HepG2 (cell line): ENCODE data around the gene CPAMD8. TPM values are rescaled to one million over a fixed set of nuclear protein-coding genes. Genes with fewer than 3 reads are reported as not detected.

ENCODE experiments used
- ATAC-seq: fragments of 200-7000 bp; cut with Tn5 transposase; 3 replicates; pipeline ENCODE4 v1.9.1; 2020; ENCODE audit warnings: mild to moderate bottlenecking, moderate library complexity
- BruUV-seq: library from RNA; stranded (reverse); fragments of 400-500 nt; replicated peaks from 2 replicates; lab custom pipeline; 2021; lab: Mats Ljungman, UMichigan
- CTCF ChIA-PET: fragments of 300-600 bp; formaldehyde crosslinking; extraction: SDS; loops from one replicate; lab custom pipeline; 2021; ENCODE audit warnings: low total read pairs, inconsistent platforms, low intra/inter-chr PET ratio; lab: Yijun Ruan, JAX
- POLR2A ChIA-PET: fragments of 350-600 bp; sonication (Branson Sonifier 250); formaldehyde crosslinking; loops from one replicate; lab custom pipeline; 2020; ENCODE audit warnings: antibody characterized with exemption, inconsistent platforms; lab: Yijun Ruan, JAX
- DNase-seq: peaks from one replicate; pipeline ENCODE4 v3.0.0-alpha.2; 2015; ENCODE audit warnings: low spot score
- FAIRE-seq: peaks from 3 replicates; lab custom pipeline; 2011; peaks lifted over from hg19 to GRCh38; lab: Jason Lieb, UNC
- H2AFZ ChIP-seq: one replicate; pipeline ENCODE4 v1.6.1; 2011; ENCODE audit warnings: low read length, inconsistent platforms
- H3K27ac ChIP-seq: fragments of 300-600 bp; 3 replicates; pipeline ENCODE4 v1.8.0; 2011; ENCODE audit warnings: mixed run types, mild to moderate bottlenecking, mixed read lengths, low read length, inconsistent platforms; ENCODE audit not compliant: insufficient read depth; ENCODE audit errors: extremely low read length
- H3K27me3 ChIP-seq, 2 experiments: fragments of 200-600 bp in 1 of 2; 2 replicates in 1 of 2; 3 replicates in 1 of 2; pipeline versions ENCODE4 v1.6.0 to v1.8.0; 2011; ENCODE audit warnings: low read length in 2 of 2, mild to moderate bottlenecking in 2 of 2, moderate library complexity in 2 of 2, inconsistent platforms in 1 of 2; ENCODE audit not compliant: insufficient read depth in 2 of 2, control insufficient read depth in 1 of 2
- H3K36me3 ChIP-seq, 2 experiments: fragments of 200-600 bp in 1 of 2; replicated peaks in 1 of 2; 2 replicates in 1 of 2; 3 replicates in 1 of 2; pipeline versions ENCODE4 v1.5.1 to v1.8.0; 2011; ENCODE audit warnings: low read length in 2 of 2, inconsistent platforms in 1 of 2; ENCODE audit not compliant: insufficient read depth in 2 of 2, control insufficient read depth in 1 of 2
- H3K4me1 ChIP-seq: 2 replicates; pipeline ENCODE4 v1.5.1; 2012; ENCODE audit warnings: low read length, inconsistent platforms; ENCODE audit not compliant: insufficient read depth
- H3K4me2 ChIP-seq: 2 replicates; pipeline ENCODE4 v1.6.0; 2011; ENCODE audit warnings: low read depth, low read length, inconsistent platforms
- H3K4me3 ChIP-seq, 3 experiments: fragments of 200-600 bp in 1 of 3; sonication (generic), shearing (Covaris generic) in 1 of 3; replicated peaks in 1 of 3; 2 replicates each; pipeline ENCODE4 v1.5.1; 2011 to 2016; ENCODE audit warnings: low read length in 3 of 3, inconsistent platforms in 2 of 3, low read depth in 2 of 3, mild to moderate bottlenecking in 2 of 3, control low read depth in 1 of 3, mixed read lengths in 1 of 3; ENCODE audit not compliant: insufficient read depth in 1 of 3
- H3K79me2 ChIP-seq: one replicate; pipeline ENCODE4 v1.6.1; 2011; ENCODE audit warnings: low read length, inconsistent platforms; ENCODE audit not compliant: insufficient read depth
- H3K9ac ChIP-seq: 2 replicates; pipeline ENCODE4 v1.6.0; 2011; ENCODE audit warnings: mild to moderate bottlenecking, low read depth, low read length, inconsistent platforms; ENCODE audit not compliant: insufficient read depth
- H3K9me3 ChIP-seq: 2 replicates; pipeline ENCODE4 v1.5.1; 2012; ENCODE audit warnings: mild to moderate bottlenecking, low read length
- H4K20me1 ChIP-seq: 2 replicates; pipeline ENCODE4 v1.6.0; 2011; ENCODE audit warnings: inconsistent platforms, mild to moderate bottlenecking, low read length, moderate library complexity; ENCODE audit not compliant: insufficient read depth
- ARID2 ChIP-seq: sonication (generic); formaldehyde crosslinking; IDR thresholded peaks from 2 replicates; pipeline ENCODE4 v1.8.1; 2022; ENCODE audit warnings: mild to moderate bottlenecking, missing genetic modification reagents, borderline replicate concordance
- GABPB1 ChIP-seq: IDR thresholded peaks from 2 replicates; pipeline ENCODE4 v1.6.1; 2016; ENCODE audit warnings: mild to moderate bottlenecking, missing genetic modification reagents, moderate library complexity, missing compliant biosample characterization
- GATAD1 ChIP-seq: IDR thresholded peaks from 2 replicates; pipeline ENCODE4 v1.6.1; 2016; ENCODE audit warnings: missing genetic modification reagents, missing compliant biosample characterization
- KAT2B ChIP-seq: fragments of 150-350 bp; IDR thresholded peaks from 2 replicates; pipeline ENCODE4 v1.6.1; 2014; ENCODE audit warnings: low read depth, low read length, borderline replicate concordance
- MAFG ChIP-seq: sonication (generic); formaldehyde crosslinking; IDR thresholded peaks from 2 replicates; pipeline ENCODE4 v1.5.1; 2020; ENCODE audit warnings: mild to moderate bottlenecking, missing genetic modification reagents
- MAFK ChIP-seq, 2 experiments: IDR thresholded peaks in 1 of 2; conservative IDR thresholded peaks in 1 of 2; 2 replicates each; pipeline ENCODE4 v1.6.1; 2011; ENCODE audit warnings: improper control_type of control experiment in 2 of 2, low read length in 2 of 2
- NFIB ChIP-seq: sonication (generic); formaldehyde crosslinking; IDR thresholded peaks from 2 replicates; pipeline ENCODE4 v1.9.0; 2021; ENCODE audit warnings: missing genetic modification reagents, mild to moderate bottlenecking, borderline replicate concordance
- ZFYVE20 ChIP-seq: sonication (generic); formaldehyde crosslinking; IDR thresholded peaks from 2 replicates; pipeline ENCODE4 v1.8.0; 2023; ENCODE audit warnings: low read depth, mild to moderate bottlenecking, moderate library complexity, missing genetic modification reagents, borderline replicate concordance
- ZNF264 ChIP-seq: sonication (generic); formaldehyde crosslinking; IDR thresholded peaks from 2 replicates; pipeline ENCODE4 v1.4.0; 2020; ENCODE audit warnings: missing genetic modification reagents
- WGBS: methylation state at CpG from one replicate; pipeline ENCODE4 v1.1.6; 2017; ENCODE audit warnings: low lambda C conversion rate; 5-methylcytosine and 5-hydroxymethylcytosine counted together
- in situ Hi-C: cut with HindIII; loops from 2 replicates; pipeline ENCODE4 v1.10.0; 2017; ENCODE audit warnings: low pct_unique_long_range_greater_than_20kb; ENCODE audit not compliant: extremely low pct_ligation_motif_present
- intact Hi-C: fragments of 100-400 bp; cut with micrococcal nuclease; formaldehyde crosslinking; loops from one replicate; pipeline ENCODE4 v1.10.0; 2022; ENCODE audit not compliant: unreplicated experiment
- polyA plus RNA-seq, 8 experiments: library from polyadenylated mRNA; depleted of rRNA in 3 of 8; stranded (reverse) in 7 of 8; unstranded in 1 of 8; fragments of >200 nt; fragmentation: Illumina TruSeq in 4 of 8; extraction: Trizol in 4 of 8; gene quantifications; 2 replicates each; pipeline versions ENCODE4 v1.2.1 to v1.2.3, GENCODE V29; 2011 to 2016; ENCODE audit warnings: low read depth in 4 of 8, missing spikeins in 1 of 8, mixed read lengths in 1 of 8; ENCODE audit not compliant: insufficient read depth in 1 of 8
- total RNA-seq, 5 experiments: library from RNA; depleted of rRNA; stranded (reverse); fragments of >200 nt; fragmentation: Illumina TruSeq; extraction: Trizol; gene quantifications; 2 replicates each; pipeline ENCODE4 v1.2.3, GENCODE V29; 2016; ENCODE audit warnings: low read depth in 1 of 5
- TF ChIP-seq, protein P1 (sequence below): sonication (generic); formaldehyde crosslinking; IDR thresholded peaks from one replicate; pipeline ENCODE4 v1.5.1; 2020; ENCODE audit warnings: mild to moderate bottlenecking, missing genetic modification reagents; ENCODE audit errors: not compliant biosample characterization
- TF ChIP-seq, protein P2 (sequence below): sonication (generic); formaldehyde crosslinking; IDR thresholded peaks from 2 replicates; pipeline ENCODE4 v1.4.0; 2020; ENCODE audit warnings: mild to moderate bottlenecking, missing genetic modification reagents
- TF ChIP-seq, protein P3 (sequence below): IDR thresholded peaks from 2 replicates; pipeline ENCODE4 v1.6.1; 2018; ENCODE audit warnings: missing genetic modification reagents, mild to moderate bottlenecking, missing compliant biosample characterization

CPAMD8 gene
- total and polyA plus RNA-seq, 2 of the 13 experiments (the other 11 are each of a cell fraction or from before 2014, with no cell fraction given): 0.29 to 0.34 TPM

DNA sequence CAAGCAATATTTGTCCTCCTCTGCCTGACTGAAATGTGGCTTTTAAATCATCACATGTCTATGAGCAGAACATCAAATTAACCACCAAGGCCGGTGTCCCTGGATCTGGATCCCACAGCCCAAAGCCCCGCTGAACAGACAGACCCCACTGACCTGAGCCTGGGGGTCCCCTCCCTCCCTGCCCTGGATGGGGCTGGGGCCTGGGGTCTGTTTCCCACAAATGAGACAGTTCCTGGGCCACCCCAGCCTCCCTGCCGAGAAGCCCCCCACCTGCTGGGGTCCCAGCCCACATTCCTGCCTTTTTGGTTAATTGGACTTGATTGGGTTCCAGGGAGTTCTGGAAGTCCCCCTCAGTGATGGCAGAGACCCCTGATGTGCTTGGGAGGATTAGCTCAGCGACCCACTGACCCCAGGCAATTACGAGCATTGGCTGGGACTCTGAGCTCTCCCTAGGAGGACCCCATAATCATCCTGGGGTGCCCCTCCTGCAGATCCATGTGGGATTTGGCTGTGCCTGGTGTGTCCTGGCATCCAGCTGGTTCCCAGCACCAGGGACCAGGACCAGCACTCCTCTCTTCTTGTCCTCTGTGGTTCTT is 19.4 kb upstream of the CPAMD8 start (continued):
- TF ChIP-seq, protein P1, sequence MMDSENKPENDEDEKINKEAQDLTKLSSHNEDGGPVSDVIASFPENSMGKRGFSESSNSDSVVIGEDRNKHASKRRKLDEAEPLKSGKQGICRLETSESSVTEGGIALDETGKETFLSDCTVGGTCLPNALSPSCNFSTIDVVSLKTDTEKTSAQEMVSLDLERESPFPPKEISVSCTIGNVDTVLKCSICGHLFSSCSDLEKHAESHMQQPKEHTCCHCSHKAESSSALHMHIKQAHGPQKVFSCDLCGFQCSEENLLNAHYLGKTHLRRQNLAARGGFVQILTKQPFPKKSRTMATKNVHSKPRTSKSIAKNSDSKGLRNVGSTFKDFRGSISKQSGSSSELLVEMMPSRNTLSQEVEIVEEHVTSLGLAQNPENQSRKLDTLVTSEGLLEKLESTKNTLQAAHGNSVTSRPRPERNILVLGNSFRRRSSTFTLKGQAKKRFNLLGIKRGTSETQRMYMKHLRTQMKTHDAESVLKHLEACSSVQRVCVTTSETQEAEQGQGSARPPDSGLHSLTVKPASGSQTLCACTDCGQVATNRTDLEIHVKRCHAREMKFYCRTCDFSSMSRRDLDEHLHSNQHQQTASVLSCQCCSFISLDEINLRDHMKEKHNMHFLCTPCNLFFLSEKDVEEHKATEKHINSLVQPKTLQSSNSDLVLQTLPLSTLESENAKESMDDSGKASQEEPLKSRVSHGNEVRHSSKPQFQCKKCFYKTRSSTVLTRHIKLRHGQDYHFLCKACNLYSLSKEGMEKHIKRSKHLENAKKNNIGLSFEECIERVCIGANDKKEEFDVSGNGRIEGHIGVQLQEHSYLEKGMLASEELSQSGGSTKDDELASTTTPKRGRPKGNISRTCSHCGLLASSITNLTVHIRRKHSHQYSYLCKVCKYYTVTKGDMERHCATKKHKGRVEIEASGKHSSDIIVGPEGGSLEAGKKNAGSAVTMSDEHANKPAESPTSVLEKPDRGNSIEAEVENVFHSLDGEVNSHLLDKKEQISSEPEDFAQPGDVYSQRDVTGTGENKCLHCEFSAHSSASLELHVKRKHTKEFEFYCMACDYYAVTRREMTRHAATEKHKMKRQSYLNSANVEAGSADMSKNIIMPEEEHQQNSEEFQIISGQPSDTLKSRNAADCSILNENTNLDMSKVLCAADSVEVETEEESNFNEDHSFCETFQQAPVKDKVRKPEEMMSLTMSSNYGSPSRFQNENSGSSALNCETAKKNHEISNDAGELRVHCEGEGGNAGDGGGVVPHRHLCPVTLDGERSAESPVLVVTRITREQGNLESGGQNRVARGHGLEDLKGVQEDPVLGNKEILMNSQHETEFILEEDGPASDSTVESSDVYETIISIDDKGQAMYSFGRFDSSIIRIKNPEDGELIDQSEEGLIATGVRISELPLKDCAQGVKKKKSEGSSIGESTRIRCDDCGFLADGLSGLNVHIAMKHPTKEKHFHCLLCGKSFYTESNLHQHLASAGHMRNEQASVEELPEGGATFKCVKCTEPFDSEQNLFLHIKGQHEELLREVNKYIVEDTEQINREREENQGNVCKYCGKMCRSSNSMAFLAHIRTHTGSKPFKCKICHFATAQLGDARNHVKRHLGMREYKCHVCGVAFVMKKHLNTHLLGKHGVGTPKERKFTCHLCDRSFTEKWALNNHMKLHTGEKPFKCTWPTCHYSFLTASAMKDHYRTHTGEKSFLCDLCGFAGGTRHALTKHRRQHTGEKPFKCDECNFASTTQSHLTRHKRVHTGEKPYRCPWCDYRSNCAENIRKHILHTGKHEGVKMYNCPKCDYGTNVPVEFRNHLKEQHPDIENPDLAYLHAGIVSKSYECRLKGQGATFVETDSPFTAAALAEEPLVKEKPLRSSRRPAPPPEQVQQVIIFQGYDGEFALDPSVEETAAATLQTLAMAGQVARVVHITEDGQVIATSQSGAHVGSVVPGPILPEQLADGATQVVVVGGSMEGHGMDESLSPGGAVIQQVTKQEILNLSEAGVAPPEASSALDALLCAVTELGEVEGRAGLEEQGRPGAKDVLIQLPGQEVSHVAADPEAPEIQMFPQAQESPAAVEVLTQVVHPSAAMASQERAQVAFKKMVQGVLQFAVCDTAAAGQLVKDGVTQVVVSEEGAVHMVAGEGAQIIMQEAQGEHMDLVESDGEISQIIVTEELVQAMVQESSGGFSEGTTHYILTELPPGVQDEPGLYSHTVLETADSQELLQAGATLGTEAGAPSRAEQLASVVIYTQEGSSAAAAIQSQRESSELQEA (CRISPR knock-in tag): no peak
- no peak for TF ChIP-seq KAT2B
- TF ChIP-seq NFIB (CRISPR knock-in tag): no peak
- TF ChIP-seq, all 625 proteins: peak for 0

DNA sequence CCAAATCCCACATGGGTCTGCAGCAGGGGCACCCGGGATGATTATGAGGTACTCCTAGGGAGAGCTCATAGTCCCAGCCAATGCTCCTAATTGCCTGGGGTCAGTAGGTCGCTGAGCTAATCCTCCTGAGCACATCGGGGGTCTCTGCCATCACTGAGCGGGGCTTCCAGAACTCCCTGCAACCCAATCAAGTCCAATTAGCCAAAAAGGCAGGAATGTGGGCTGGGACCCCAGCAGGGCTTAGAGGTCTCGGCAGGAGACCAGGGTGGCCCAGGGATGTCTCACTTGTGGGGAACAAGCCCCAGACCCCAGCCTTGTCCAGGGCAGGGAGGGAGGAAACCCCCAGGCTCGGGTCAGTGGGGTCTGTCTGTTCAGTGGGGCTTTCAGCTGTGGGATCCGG is 17.1 kb upstream of the CPAMD8 start:
- no peak overlapping the region for H3K27ac ChIP-seq
- CTCF ChIA-PET: no interaction called here
- no peak overlapping the region for H3K9ac ChIP-seq
- H3K36me3 ChIP-seq: 0 out of 5 replicates have a peak, but pooled peaks cover 0 to 4% of the 10 kb centered on the region in 2 experiments
- peaks cover 14% of the 10 kb centered on the region; the same call in 1 of the 2 replicates for H3K4me1 ChIP-seq
- H3K79me2 ChIP-seq: no peaks in the 10 kb centered on the region
- intact Hi-C loops: no loop called here
- BruUV-seq: no TSS peak
- ATAC-seq (no peak), FAIRE-seq (no peak), DNase-seq (no peak)
- no peak overlapping the region for H2AFZ ChIP-seq
- in situ Hi-C loops: no loop called here
- WGBS: 25% methylated on average over 2 of the region's 7 CpGs
- H3K4me3 ChIP-seq: no peak overlapping the region
- H4K20me1 ChIP-seq: no peaks in the 10 kb centered on the region
- peaks cover 2 to 3% of the 10 kb centered on the region in 2 experiments; a peak in 2 of 5 replicates for H3K27me3 ChIP-seq
- H3K4me2 ChIP-seq: no peak overlapping the region
- POLR2A ChIA-PET: no interaction called here
- H3K9me3 ChIP-seq: no peaks in the 10 kb centered on the region
- TF ChIP-seq, protein P2, sequence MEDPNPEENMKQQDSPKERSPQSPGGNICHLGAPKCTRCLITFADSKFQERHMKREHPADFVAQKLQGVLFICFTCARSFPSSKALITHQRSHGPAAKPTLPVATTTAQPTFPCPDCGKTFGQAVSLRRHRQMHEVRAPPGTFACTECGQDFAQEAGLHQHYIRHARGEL (CRISPR knock-in tag): no peak
- TF ChIP-seq ZFYVE20 (no peak), MAFG (CRISPR knock-in tag) (no peak), ZNF264 (no peak), MAFK (conservative IDR thresholded peaks at IDR 0.05 in 1 of 2, IDR thresholded peaks at IDR 0.05 in 1 of 2; ENCODE audit: low read length in 2 of 2) (no peak), GABPB1 (no peak), GATAD1 (CRISPR knock-in tag) (no peak), ARID2 (CRISPR knock-in tag) (no peak)
- TF ChIP-seq, protein P3, sequence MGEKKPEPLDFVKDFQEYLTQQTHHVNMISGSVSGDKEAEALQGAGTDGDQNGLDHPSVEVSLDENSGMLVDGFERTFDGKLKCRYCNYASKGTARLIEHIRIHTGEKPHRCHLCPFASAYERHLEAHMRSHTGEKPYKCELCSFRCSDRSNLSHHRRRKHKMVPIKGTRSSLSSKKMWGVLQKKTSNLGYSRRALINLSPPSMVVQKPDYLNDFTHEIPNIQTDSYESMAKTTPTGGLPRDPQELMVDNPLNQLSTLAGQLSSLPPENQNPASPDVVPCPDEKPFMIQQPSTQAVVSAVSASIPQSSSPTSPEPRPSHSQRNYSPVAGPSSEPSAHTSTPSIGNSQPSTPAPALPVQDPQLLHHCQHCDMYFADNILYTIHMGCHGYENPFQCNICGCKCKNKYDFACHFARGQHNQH (CRISPR knock-in tag): no peak
